Measurements from ENCODE around the gene FLII. TPM values are rescaled to one million over a fixed set of nuclear protein-coding genes. Genes with fewer than 3 reads are reported as not detected.

The FLII gene
- total and polyA plus RNA-seq, 2 of the 13 experiments (the other 11 are each of a cell fraction or from before 2014, with no cell fraction given): 130 to 303 TPM

- TF ChIP-seq, protein P1, sequence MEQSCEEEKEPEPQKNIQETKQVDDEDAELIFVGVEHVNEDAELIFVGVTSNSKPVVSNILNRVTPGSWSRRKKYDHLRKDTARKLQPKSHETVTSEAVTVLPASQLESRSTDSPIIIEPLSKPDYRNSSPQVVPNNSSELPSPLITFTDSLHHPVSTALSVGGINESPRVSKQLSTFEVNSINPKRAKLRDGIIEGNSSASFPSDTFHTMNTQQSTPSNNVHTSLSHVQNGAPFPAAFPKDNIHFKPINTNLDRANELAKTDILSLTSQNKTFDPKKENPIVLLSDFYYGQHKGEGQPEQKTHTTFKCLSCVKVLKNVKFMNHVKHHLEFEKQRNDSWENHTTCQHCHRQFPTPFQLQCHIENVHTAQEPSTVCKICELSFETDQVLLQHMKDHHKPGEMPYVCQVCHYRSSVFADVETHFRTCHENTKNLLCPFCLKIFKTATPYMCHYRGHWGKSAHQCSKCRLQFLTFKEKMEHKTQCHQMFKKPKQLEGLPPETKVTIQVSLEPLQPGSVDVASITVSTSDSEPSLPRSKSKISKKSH (CRISPR knock-in tag; IDR thresholded peaks at IDR 0.05; ENCODE audit: borderline replicate concordance): peak; percentile 53; the same call in 1 of the 2 replicates
- TF ChIP-seq ADNP (CRISPR knock-in tag; IDR thresholded peaks at IDR 0.05) (no peak), ZNF746 (CRISPR knock-in tag; IDR thresholded peaks at IDR 0.05) (no peak), ZNF329 (CRISPR knock-in tag; IDR thresholded peaks at IDR 0.05; ENCODE audit: low read depth) (no peak), FOSL1 (CRISPR knock-in tag; IDR thresholded peaks at IDR 0.05; ENCODE audit: borderline replicate concordance) (no peak), MTERF4 (CRISPR knock-in tag; IDR thresholded peaks at IDR 0.05) (no peak), ZBTB21 (CRISPR knock-in tag; IDR thresholded peaks at IDR 0.05) (no peak), GLMP (CRISPR knock-in tag; IDR thresholded peaks at IDR 0.05; ENCODE audit: borderline replicate concordance) (no peak), ZBTB43 (CRISPR knock-in tag; conservative IDR thresholded peaks at IDR 0.05) (no peak), ZNF749 (CRISPR knock-in tag; IDR thresholded peaks at IDR 0.05; ENCODE audit: borderline replicate concordance) (no peak), ETV6 (CRISPR knock-in tag; conservative IDR thresholded peaks at IDR 0.05) (no peak), ZNF891 (CRISPR knock-in tag; IDR thresholded peaks at IDR 0.05) (peak; percentile 36; the same call in 1 of the 2 replicates), ZNF670 (CRISPR knock-in tag; IDR thresholded peaks at IDR 0.05; ENCODE audit: borderline replicate concordance) (no peak), PRMT3 (CRISPR knock-in tag; IDR thresholded peaks at IDR 0.05; ENCODE audit: borderline replicate concordance, low read depth) (no peak), DMAP1 (CRISPR knock-in tag; IDR thresholded peaks at IDR 0.05) (peak; percentile 42; the same call in 1 of the 2 replicates), ISX (CRISPR knock-in tag; conservative IDR thresholded peaks at IDR 0.05) (no peak), WIZ (CRISPR knock-in tag; IDR thresholded peaks at IDR 0.05) (no peak), ZFAT (CRISPR knock-in tag; conservative IDR thresholded peaks at IDR 0.05) (no peak), RARA (CRISPR knock-in tag; IDR thresholded peaks at IDR 0.05) (peak; percentile 8; the same call in 1 of the 2 replicates), CEBPG (CRISPR knock-in tag; IDR thresholded peaks at IDR 0.05) (no peak), ZBTB38 (CRISPR knock-in tag; IDR thresholded peaks at IDR 0.05) (no peak), ZNF180 (CRISPR knock-in tag; IDR thresholded peaks at IDR 0.05; ENCODE audit: borderline replicate concordance, low read depth) (no peak)
- TF ChIP-seq, protein P2, sequence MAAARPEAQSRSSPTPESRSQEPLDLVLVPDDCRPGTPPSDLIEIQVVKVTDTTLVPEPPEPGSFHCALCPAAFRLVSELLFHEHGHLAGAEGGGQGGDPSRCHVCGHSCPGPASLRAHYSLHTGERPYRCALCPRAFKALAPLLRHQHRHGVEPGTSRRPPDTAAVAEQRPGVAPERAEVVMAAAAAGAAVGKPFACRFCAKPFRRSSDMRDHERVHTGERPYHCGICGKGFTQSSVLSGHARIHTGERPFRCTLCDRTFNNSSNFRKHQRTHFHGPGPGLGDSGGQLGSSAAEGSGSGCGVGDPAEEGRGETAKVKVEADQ (CRISPR knock-in tag; IDR thresholded peaks at IDR 0.05; ENCODE audit: borderline replicate concordance): no peak
- TF ChIP-seq, protein P3, sequence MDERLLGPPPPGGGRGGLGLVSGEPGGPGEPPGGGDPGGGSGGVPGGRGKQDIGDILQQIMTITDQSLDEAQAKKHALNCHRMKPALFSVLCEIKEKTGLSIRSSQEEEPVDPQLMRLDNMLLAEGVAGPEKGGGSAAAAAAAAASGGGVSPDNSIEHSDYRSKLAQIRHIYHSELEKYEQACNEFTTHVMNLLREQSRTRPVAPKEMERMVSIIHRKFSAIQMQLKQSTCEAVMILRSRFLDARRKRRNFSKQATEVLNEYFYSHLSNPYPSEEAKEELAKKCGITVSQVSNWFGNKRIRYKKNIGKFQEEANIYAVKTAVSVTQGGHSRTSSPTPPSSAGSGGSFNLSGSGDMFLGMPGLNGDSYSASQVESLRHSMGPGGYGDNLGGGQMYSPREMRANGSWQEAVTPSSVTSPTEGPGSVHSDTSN (CRISPR knock-in tag; IDR thresholded peaks at IDR 0.05): no peak
These were observed 34.0 kb downstream of the FLII start (continued) for GRCh38 chr17:18224387-18225120.

Data from HepG2 (cell line).